Measurements from ENCODE around the gene UGT1A10.

The UGT1A10 gene

GRCh38 chr2:233789554-233789953 lies 153.3 kb downstream of the UGT1A10 start:
- DNase-seq: no peak

DNA sequence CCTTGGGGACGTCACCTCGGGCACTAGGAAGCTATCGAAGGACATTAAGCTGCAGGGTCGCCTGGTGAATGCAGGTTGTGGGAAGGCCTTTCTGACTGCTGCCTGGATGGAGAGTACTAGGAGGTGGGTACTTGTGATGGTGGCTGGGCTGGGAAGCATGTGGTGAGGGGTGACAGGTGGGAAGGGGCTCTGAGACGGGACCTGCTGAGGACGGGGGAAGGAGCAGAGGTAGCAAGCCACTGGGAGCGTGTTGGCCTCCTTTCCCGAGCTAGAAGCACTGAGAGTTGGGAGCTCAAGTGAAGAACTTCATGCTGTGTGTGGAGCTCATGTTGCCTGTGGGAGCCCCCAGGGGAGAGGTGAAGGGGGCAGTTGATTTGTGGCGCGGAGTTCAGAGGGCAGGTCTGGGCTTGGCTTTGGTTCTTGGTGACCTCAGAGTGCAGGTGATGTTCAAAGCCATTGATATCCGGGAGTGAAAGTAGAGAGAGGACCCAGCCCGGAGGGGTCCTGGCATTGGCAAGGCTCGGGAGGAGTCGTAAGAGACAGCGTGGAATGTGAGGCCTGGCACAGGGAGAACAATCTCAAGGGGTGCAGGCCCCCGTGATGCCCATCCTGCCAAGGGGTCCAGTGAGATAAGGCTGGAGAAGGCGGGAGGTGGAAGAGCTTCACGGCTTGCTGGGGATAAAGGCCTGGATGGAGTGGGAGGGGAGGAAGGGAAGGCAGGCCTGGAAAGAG lies 155.1 kb downstream of the UGT1A10 start:
- DNase-seq: no peak

DNA sequence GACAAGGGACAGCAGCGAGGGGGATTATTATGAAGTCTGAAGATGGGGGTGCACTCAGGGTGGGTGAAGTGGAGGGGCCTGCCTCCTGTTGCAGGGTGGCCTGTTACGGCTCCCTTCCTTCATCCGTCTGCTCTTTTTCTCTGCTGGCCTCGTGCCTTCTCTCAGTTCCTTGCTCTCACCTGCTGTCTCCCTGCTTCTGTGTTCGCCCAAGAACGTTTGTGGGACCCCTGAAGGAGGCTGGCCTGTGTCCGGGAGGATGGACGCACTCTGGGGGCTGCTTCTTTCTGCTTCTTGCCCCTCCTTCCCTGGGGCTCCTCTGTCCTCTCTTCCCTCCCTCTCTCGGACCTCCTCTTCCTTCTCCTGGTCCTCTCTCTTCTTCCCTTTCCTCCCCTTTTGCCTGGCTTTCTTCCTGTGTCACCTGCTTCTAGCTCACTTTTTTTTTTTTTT lies 155.7 kb downstream of the UGT1A10 start:
- DNase-seq: no peak

DNA sequence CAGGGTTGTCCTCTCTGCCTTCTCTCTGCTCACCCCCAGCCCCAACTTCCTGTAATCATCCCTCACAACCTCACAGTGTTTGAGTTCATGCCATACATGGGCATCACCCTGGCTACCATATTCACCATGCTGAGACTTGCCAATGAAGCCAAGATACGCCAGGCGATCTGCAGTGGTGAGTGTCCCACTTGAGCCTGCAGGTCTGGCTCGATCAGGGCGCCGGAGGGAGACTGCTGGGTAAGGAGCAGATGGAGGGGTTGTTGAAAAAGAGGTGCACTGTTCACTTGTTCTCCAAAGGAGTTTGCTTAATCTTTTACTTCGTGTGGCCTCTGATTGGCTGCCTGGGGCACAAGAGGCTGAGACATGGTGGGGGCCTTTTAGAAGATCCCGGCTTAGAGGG lies 156.5 kb downstream of the UGT1A10 start:
- no peak for DNase-seq

GRCh38 chr2:233793465-233794127 lies 157.3 kb downstream of the UGT1A10 start:
- DNase-seq: no peak

GRCh38 chr2:233794128-233794658 lies 157.9 kb downstream of the UGT1A10 start:
- no peak for DNase-seq

- no peak for DNase-seq
Observed at GRCh38 chr2:233795735-233796171, 159.5 kb downstream of the UGT1A10 start.

GRCh38 chr2:233796254-233796653 lies 160.0 kb downstream of the UGT1A10 start:
- DNase-seq: no peak

DNA sequence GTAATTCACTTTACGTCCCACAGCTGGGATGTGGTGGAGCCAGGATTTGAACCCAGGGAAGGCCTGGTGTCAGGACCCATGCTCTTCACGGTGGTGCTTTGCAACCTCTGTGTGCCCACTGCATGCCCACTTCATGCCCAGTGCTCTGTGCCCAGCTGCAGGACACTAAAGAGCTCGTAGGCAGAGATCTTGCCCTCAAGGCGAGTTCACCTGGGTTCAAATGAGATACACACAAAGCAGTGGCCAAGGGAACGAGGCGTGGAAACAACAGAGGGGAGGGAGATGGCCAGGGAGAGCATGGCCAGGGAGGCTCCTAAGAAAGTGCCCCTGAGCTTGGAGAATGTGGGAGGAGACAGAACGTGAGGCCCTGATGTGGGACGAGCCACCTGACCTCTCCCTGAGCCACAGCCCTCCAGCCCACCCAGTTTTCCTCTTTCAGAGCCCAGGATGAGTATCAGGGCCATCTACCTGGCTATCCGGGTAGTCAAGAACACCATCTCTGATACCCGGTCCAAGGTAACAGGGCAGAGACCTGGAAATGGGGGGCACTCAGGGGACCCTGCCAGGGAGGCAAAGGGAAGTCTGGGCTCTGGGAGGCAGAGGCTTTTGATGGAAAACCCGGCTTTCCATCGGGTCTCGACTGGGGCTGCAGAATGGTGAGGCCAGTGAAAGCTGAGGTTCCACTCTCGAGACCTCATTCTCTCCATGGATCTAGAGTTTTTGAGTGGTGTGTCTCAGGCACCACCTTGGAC lies 162.3 kb downstream of the UGT1A10 start:
- DNase-seq: no peak

DNA sequence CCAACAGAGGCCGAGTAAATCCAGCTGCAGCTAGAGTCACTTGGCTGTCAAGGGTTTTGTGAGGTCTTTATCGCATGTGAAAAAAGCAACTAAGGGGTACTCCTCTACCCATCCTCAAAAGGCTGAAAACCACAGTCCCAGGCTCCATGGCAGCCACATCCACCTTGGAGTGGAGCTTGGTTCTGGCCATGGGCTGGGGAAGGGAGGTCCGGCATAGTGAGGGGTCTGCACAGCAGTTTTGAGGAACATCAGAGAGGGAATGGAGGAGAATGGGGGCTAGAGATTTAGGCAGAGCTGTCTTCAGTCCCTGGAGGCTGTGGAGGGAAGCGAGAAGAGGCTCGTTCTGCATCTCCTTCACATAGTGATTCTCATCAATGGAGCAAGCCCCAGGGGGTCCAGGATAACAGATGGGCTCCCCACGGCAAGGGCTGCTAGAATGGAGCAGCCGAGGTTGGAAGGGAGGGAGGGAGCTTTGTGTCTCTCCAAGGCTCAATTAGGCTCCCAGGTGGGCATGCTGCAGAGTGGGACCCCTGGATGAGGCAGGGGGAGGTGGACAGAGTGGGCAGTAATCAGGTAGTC lies 162.9 kb downstream of the UGT1A10 start:
- no peak for DNase-seq

DNA sequence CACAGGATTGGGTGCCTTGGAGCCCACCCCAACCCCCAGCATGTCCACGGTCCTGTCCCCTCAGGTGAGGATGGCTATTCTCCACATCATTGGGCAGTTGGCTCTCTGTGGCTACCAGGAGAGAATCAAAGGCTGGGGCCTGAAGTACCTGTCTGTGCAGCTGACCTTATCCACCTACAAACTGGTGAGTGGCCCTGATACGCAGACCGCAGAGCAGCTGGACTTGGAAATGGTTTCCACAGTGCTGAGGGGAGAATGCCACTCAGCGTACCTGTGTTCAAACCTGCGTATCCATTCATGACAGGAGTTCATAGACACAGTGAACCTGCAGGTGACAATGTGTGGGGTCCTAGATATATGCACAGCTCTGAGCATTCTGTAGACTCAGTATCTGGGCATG lies 163.5 kb downstream of the UGT1A10 start:
- DNase-seq: no peak

GRCh38 chr2:233800208-233800607 lies 164.0 kb downstream of the UGT1A10 start:
- DNase-seq: no peak

DNA sequence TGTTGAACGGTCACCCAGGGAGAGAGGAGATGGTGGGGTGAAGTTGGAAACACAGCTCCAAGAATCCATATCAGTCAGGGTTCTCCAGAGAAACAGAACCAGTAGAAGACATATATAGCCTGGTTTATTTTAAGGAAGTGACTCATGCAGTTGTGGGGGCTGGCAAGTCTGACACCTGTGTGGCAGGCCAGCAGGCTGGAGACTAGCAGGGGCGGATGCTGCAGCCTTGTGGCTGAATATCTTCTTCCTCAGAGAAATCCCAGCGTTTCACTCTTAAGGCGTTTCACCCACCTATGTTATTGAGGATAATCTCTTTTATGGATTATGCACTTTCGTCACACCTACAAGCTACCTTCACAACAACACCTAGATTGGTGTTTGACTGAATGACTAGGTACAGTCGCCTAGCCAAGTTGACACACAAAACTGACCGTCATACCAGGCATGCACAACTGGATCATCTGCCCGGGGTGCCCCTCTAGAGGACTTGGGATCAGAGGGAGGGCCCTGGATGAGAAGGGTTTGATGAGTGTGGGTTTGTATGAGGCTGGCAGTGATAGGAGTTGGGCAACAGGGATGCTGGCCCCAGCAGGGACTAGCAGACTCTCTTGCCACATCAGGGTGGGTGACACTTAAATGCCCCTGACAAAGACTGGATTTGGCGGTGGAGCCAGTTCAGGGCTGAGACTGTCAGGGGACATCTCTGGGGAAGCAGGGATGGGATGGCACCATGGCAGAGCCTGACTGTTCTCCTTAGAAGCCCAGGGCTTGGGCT lies 165.3 kb downstream of the UGT1A10 start:
- DNase-seq: no peak

- DNase-seq: no peak
Observed at GRCh38 chr2:233802132-233802815, 166.0 kb downstream of the UGT1A10 start.

DNA sequence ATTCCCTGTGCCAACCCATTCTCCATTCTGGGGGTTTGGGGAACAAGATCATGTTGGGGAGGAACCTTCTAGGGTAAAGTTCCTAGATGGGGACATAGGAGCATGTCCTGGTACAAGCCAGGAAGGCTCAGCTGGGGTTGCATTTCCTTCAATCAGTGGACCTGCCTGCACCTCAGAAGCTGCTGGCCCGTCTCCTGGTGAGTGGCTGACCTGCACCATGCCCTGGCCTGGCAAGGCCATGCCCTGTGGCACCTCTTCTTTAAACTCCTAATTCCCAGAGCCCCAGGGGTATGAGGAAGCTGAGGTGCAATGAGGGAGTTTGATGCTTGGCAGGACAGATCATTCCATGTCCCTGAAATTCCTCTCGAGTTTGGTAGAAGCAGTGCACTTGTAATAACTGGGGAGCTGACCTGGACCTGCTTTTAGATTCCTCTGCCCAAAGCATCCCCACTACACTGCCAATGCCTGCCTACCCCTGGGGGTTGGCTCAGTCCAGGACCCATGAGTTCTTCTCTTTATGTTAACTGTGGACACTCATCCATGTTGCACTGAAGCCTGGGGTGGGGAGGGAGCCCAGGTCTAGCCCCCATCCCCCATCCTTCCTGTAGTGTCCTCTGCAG lies 167.2 kb downstream of the UGT1A10 start:
- no peak for DNase-seq

DNA sequence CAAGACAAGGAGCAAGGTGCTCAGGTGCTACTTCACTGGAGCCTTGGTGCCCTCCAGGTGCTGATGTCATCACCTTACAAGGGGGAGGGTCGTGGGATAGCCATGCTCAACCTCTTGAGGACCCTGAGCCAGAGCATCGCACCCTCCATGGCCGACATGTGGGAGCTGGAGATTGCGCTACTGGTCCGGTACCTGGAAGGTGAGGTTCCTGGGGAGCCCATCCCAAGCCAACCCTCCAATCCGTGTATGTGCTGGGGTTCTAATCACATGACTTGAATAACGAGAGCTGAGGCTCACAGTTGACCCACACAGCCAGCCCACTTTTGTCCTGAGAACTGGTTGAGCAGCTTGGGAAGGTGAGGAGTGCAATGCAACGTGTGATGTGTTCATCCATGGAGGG lies 167.7 kb downstream of the UGT1A10 start:
- no peak for DNase-seq

- DNase-seq: no peak
Observed at GRCh38 chr2:233807215-233807865, 171.1 kb downstream of the UGT1A10 start.

- DNase-seq: no peak
Observed at GRCh38 chr2:233807966-233808935, 172.0 kb downstream of the UGT1A10 start.

DNA sequence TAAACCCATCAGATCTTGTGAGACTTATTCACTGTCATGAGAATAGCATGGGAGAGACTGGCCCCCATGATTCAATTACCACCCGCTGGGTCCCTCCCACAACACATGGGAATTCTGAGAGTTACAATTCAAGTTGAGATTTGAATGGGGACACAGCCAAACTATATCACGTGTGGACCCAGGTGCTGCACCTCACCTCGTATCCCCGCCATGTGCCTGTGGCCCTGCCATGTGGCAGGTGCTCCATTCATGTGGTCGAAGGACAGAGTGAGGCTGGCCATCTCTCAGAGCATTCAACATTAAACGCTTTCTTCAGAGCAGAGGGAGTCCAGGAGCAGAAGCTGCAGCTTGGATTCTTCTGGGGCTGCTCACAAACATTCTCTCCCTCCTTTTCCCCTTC lies 174.1 kb downstream of the UGT1A10 start:
- DNase-seq: no peak

Measured in NCI-H510A (cell line).